Mesothelial cell of epicardium (in vitro differentiated cells): ENCODE results near the gene PTGER2. TPM values are rescaled to one million over a fixed set of nuclear protein-coding genes. Genes with fewer than 3 reads are reported as not detected.

Source experiments
- DNase-seq, 2 experiments: peaks; one replicate each; pipeline ENCODE4 v3.0.0; 2021; ENCODE audit warnings: low spot score in 2 of 2; ENCODE audit not compliant: unreplicated experiment in 2 of 2
- H3K27ac Mint-ChIP-seq: 2 replicates; pipeline ENCODE4 v1.8.0; 2021; ENCODE audit warnings: mixed read lengths
- H3K27me3 Mint-ChIP-seq: 2 replicates; pipeline ENCODE4 v1.8.0; 2021; ENCODE audit warnings: low read depth, mixed read lengths
- H3K36me3 Mint-ChIP-seq: 2 replicates; pipeline ENCODE4 v1.8.0; 2021; ENCODE audit warnings: mixed read lengths
- H3K4me1 Mint-ChIP-seq: 2 replicates; pipeline ENCODE4 v1.8.0; 2021; ENCODE audit warnings: mixed read lengths
- H3K4me3 Mint-ChIP-seq: 2 replicates; pipeline ENCODE4 v1.8.0; 2021; ENCODE audit warnings: mild to moderate bottlenecking, moderate library complexity, mixed read lengths
- H3K9me3 Mint-ChIP-seq: 2 replicates; pipeline ENCODE4 v1.8.0; 2021; ENCODE audit warnings: mixed read lengths
- CTCF ChIP-seq: fragments of 200-600 bp; sonication (generic); IDR thresholded peaks from one replicate; pipeline ENCODE4 v1.5.0; 2021; ENCODE audit warnings: antibody characterized with exemption; ENCODE audit not compliant: unreplicated experiment
- total RNA-seq: library from RNA; stranded (reverse); gene quantifications from 3 replicates; pipeline ENCODE4 v1.2.1, GENCODE V29; 2021

The PTGER2 gene
- total RNA-seq, 1 donor from 2014 or later: 6.6 TPM

GRCh38 chr14:52332269-52332668, 18.2 kb downstream of the PTGER2 start:
- no peak for DNase-seq
- Mint-ChIP-seq H3K4me1 (peaks cover 37% of the 10 kb centered on the region), H3K27me3 (peaks cover 1% of the 10 kb centered on the region), H3K9me3 (peaks cover 3% of the 10 kb centered on the region), H3K4me3 (no peak overlapping the region), H3K36me3 (peaks cover 3% of the 10 kb centered on the region), H3K27ac (no peak overlapping the region)
- TF ChIP-seq CTCF: no peak

- no peak overlapping the region for H3K4me3 Mint-ChIP-seq
Observed at GRCh38 chr14:52333108-52333507, 19.0 kb downstream of the PTGER2 start.

DNA sequence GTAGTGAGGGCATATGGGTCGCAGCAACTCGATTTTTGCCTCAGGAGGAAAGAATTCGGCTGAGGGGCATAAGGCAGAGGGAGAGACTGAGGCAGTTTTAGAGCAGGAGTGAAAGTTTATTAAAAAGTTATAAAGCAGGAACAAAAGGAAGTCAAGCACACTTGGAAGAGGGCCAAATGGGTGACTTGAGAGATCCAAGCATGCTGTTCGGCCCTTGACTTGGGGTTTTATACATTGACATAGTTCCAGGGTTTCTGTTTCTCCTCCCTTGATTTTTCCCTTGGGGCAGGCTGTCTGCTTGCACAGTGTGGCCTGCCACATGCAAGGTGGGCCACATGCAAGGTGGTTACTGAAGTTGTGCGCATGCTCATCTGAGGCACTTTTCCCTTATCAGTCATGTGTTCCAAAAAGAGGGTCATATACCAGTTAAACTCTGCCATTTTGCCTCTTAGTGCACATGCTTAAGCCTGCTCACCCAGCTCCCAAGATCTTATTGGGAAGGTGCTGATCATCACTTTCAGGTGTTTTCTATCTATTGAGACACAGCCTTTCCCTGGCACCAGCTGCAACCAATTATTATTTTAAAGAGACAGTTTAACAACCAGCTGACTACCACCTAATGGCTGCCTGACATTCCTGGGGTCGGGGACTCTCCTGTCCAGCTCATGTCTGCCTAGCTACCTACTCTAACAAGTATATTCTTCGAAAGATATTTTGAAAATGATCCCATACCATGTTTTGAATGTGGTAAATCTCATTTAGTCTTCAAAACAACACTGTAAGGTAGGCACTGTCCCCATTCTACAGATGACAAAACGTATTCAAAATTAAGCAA, 19.9 kb downstream of the PTGER2 start:
- no peak for TF ChIP-seq CTCF

More at GRCh38 chr14:52333108-52333507, 19.0 kb downstream of the PTGER2 start:
- H3K36me3 Mint-ChIP-seq: no peaks in the 10 kb centered on the region
- DNase-seq: no peak
- peaks cover 1% of the 10 kb centered on the region for H3K27me3 Mint-ChIP-seq
- no peak for TF ChIP-seq CTCF
- H3K27ac Mint-ChIP-seq: peak overlapping the region; percentile 83
- peaks cover 3% of the 10 kb centered on the region for H3K9me3 Mint-ChIP-seq
- peaks cover 32% of the 10 kb centered on the region for H3K4me1 Mint-ChIP-seq

GRCh38 chr14:52336241-52336640, 22.1 kb downstream of the PTGER2 start:
- no peak overlapping the region for H3K4me3 Mint-ChIP-seq
- no peak for TF ChIP-seq CTCF
- no peaks in the 10 kb centered on the region for H3K36me3 Mint-ChIP-seq
- peaks cover 3% of the 10 kb centered on the region for H3K9me3 Mint-ChIP-seq
- peaks cover 33% of the 10 kb centered on the region for H3K4me1 Mint-ChIP-seq
- peaks cover 1% of the 10 kb centered on the region for H3K27me3 Mint-ChIP-seq
- DNase-seq: no peak
- no peak overlapping the region for H3K27ac Mint-ChIP-seq

More for the DNA sequence above, 19.9 kb downstream of the PTGER2 start:
- Mint-ChIP-seq H3K9me3 (peaks cover 3% of the 10 kb centered on the region), H3K27me3 (peaks cover 1% of the 10 kb centered on the region), H3K36me3 (no peaks in the 10 kb centered on the region), H3K4me1 (peaks cover 33% of the 10 kb centered on the region), H3K27ac (peak overlapping the region; percentile 83), H3K4me3 (no peak overlapping the region)
- no peak for DNase-seq

- Mint-ChIP-seq H3K4me1 (peaks cover 31% of the 10 kb centered on the region), H3K36me3 (no peaks in the 10 kb centered on the region), H3K9me3 (peaks cover 3% of the 10 kb centered on the region), H3K4me3 (no peak overlapping the region), H3K27ac (no peak overlapping the region), H3K27me3 (peaks cover 1% of the 10 kb centered on the region)
- DNase-seq: no peak
- no peak for TF ChIP-seq CTCF
Observed at GRCh38 chr14:52338051-52338681, 24.1 kb downstream of the PTGER2 start.
